ENCODE results near the gene KRTAP9-4.

Gene KRTAP9-4

GRCh38 chr17:41284546-41284945, 35.1 kb downstream of the KRTAP9-4 start:
- DNase-seq, result no peak
- Mint-ChIP-seq H3K27me3 (peaks cover 4% of the 10 kb centered on the region), H3K9me3 (no peaks in the 10 kb centered on the region), H3K36me3 (no peaks in the 10 kb centered on the region), H3K4me3 (no peak overlapping the region), H3K27ac (no peak overlapping the region), H3K4me1 (no peaks in the 10 kb centered on the region)
- CTCF ChIA-PET, result no interaction called here

- Mint-ChIP-seq H3K4me1 (no peaks in the 10 kb centered on the region), H3K9me3 (no peaks in the 10 kb centered on the region)
- CTCF ChIA-PET, result no interaction called here
Measured at GRCh38 chr17:41287050-41287449, 37.6 kb downstream of the KRTAP9-4 start.

GRCh38 chr17:41294016-41294415, 44.5 kb downstream of the KRTAP9-4 start:
- no peak overlapping the region for H3K27ac Mint-ChIP-seq
- no peaks in the 10 kb centered on the region for H3K4me1 Mint-ChIP-seq
- H3K36me3 Mint-ChIP-seq, result no peaks in the 10 kb centered on the region
- peaks cover 14% of the 10 kb centered on the region for H3K27me3 Mint-ChIP-seq
- H3K9me3 Mint-ChIP-seq, result no peaks in the 10 kb centered on the region
- CTCF ChIA-PET, result no interaction called here
- no peak overlapping the region for H3K4me3 Mint-ChIP-seq
- DNase-seq, result no peak

More at GRCh38 chr17:41287050-41287449, 37.6 kb downstream of the KRTAP9-4 start:
- H3K27me3 Mint-ChIP-seq, result peaks cover 8% of the 10 kb centered on the region
- no peak for DNase-seq
- no peak overlapping the region for H3K27ac Mint-ChIP-seq
- no peak overlapping the region for H3K4me3 Mint-ChIP-seq
- no peaks in the 10 kb centered on the region for H3K36me3 Mint-ChIP-seq

GRCh38 chr17:41296846-41297245, 47.4 kb downstream of the KRTAP9-4 start:
- CTCF ChIA-PET, result no interaction called here
- Mint-ChIP-seq H3K9me3 (peaks cover 7% of the 10 kb centered on the region), H3K27me3 (peaks cover 9% of the 10 kb centered on the region), H3K27ac (no peak overlapping the region), H3K36me3 (no peaks in the 10 kb centered on the region), H3K4me1 (peaks cover 3% of the 10 kb centered on the region), H3K4me3 (no peak overlapping the region)
- DNase-seq, result no peak

GRCh38 chr17:41298458-41299135, 49.1 kb downstream of the KRTAP9-4 start:
- H3K36me3 Mint-ChIP-seq, result no peaks in the 10 kb centered on the region
- peaks cover 3% of the 10 kb centered on the region for H3K4me1 Mint-ChIP-seq
- H3K27ac Mint-ChIP-seq, result no peak overlapping the region
- peaks cover 7% of the 10 kb centered on the region for H3K9me3 Mint-ChIP-seq
- no peak overlapping the region for H3K4me3 Mint-ChIP-seq
- CTCF ChIA-PET, result no interaction called here
- peaks cover 9% of the 10 kb centered on the region for H3K27me3 Mint-ChIP-seq
- no peak for DNase-seq

All from activated naive CD4-positive, alpha-beta T cell treated with anti-CD3 and anti-CD28 coated beads, Interleukin-2, amount 10 ng/mL, durations not matched to agents 7 days and 5 days (primary cell).